K562 (cell line): ENCODE results near the gene TECPR1. TPM values are rescaled to one million over a fixed set of nuclear protein-coding genes. Genes with fewer than 3 reads are reported as not detected.

Experiments used
- ARID3A ChIP-seq: IDR thresholded peaks from 2 replicates; pipeline ENCODE4 v1.6.1; 2012; ENCODE audit warnings: low read depth, low read length, improper control_type of control experiment, borderline replicate concordance
- BCLAF1 ChIP-seq, 2 experiments: fragments of 450-650 bp in 1 of 2; IDR thresholded peaks; 2 replicates each; pipeline ENCODE4 v1.6.1; 2011 to 2017; ENCODE audit warnings: low read depth in 2 of 2, antibody characterized with exemption in 1 of 2, borderline replicate concordance in 1 of 2, low read length in 1 of 2, mild to moderate bottlenecking in 1 of 2, mixed read lengths in 1 of 2; ENCODE audit not compliant: control insufficient read depth in 1 of 2
- CBFA2T3 ChIP-seq: fragments of 450-650 bp; IDR thresholded peaks from 2 replicates; pipeline ENCODE4 v1.6.1; 2017
- CREB3L1 ChIP-seq: fragments of 450-650 bp; IDR thresholded peaks from 2 replicates; pipeline ENCODE4 v1.6.1; 2014; ENCODE audit warnings: low read depth, mild to moderate bottlenecking, moderate library complexity, borderline replicate concordance
- E2F4 ChIP-seq: sonication (generic); formaldehyde crosslinking; IDR thresholded peaks from 2 replicates; pipeline ENCODE4 v1.8.0; 2022; ENCODE audit warnings: mild to moderate bottlenecking, low read depth, missing genetic modification reagents
- FOXO4 ChIP-seq: fragments of 450-650 bp; formaldehyde crosslinking; IDR thresholded peaks from 2 replicates; pipeline ENCODE4 v1.4.0; 2020; ENCODE audit warnings: mild to moderate bottlenecking, moderate library complexity
- HDAC1 ChIP-seq, 2 experiments: fragments of 450-650 bp; IDR thresholded peaks; 2 replicates each; pipeline ENCODE4 v1.6.1; 2016 to 2017; ENCODE audit warnings: inconsistent platforms in 1 of 2, mild to moderate bottlenecking in 1 of 2, moderate library complexity in 1 of 2
- HDAC2 ChIP-seq: fragments of 450-650 bp; IDR thresholded peaks from 2 replicates; pipeline ENCODE4 v1.6.1; 2016; ENCODE audit warnings: mild to moderate bottlenecking
- HLTF ChIP-seq: fragments of 450-650 bp; IDR thresholded peaks from 2 replicates; pipeline ENCODE4 v1.6.1; 2016
- HOMEZ ChIP-seq: fragments of 250-450 bp; sonication (Bioruptor Pico); IDR thresholded peaks from 2 replicates; pipeline ENCODE4 v1.4.0; 2020; ENCODE audit warnings: mild to moderate bottlenecking, moderate library complexity
- MBD2 ChIP-seq: sonication (generic); IDR thresholded peaks from 2 replicates; pipeline ENCODE4 v1.6.1; 2016; ENCODE audit warnings: low read depth, borderline replicate concordance
- NR1H2 ChIP-seq: sonication (generic); formaldehyde crosslinking; IDR thresholded peaks from 2 replicates; pipeline ENCODE4 v1.4.0; 2020; ENCODE audit warnings: mild to moderate bottlenecking, missing genetic modification reagents
- PHF8 ChIP-seq: fragments of 200-600 bp; sonication (generic); IDR thresholded peaks from 2 replicates; pipeline ENCODE4 v1.6.1; 2012; ENCODE audit warnings: mixed run types, mild to moderate bottlenecking, inconsistent platforms, low read length, moderate library complexity, borderline replicate concordance
- U2AF1 ChIP-seq: fragments of 200-400 bp; formaldehyde crosslinking; optimal IDR thresholded peaks from 2 replicates; pipeline ENCODE3; 2017; ENCODE audit warnings: mild to moderate bottlenecking, low read depth, low read length, moderate library complexity
- XRCC5 ChIP-seq: fragments of 200-400 bp; formaldehyde crosslinking; IDR thresholded peaks from 2 replicates; pipeline ENCODE4 v1.6.1; 2017; ENCODE audit warnings: low read depth, mild to moderate bottlenecking, low read length
- polyA plus RNA-seq, 8 experiments: library from polyadenylated mRNA; depleted of rRNA in 4 of 8; stranded (reverse) in 5 of 8; unstranded in 3 of 8; fragments of >200 nt; fragmentation: Nextera tagmentation in 2 of 8; fragmentation: Illumina TruSeq in 1 of 8; extraction: Ambion mirVana in 2 of 8; extraction: Trizol in 1 of 8; gene quantifications; 2 replicates each; pipeline versions ENCODE4 v1.2.1 to v1.2.3, GENCODE V29; 2011 to 2014; ENCODE audit warnings: inconsistent platforms in 1 of 8, missing spikeins in 1 of 8
- total RNA-seq, 7 experiments: library from RNA; depleted of rRNA in 6 of 7; stranded (reverse); fragments of >200 nt in 6 of 7; fragmentation: Illumina TruSeq in 2 of 7; extraction: Trizol in 2 of 7; gene quantifications; 2 replicates each; pipeline versions ENCODE4 v1.2.1 to v1.2.3, GENCODE V29; 2011 to 2021; ENCODE audit warnings: low replicate concordance in 1 of 7

Gene TECPR1
- total and polyA plus RNA-seq, 9 of the 15 experiments (the other 6 are each of a cell fraction or from before 2014, with no cell fraction given), result 0.17 to 15.0 (median 2.2) TPM

- no peak for TF ChIP-seq CREB3L1
- TF ChIP-seq XRCC5, result no peak
- no peak for TF ChIP-seq ARID3A
- no peak for TF ChIP-seq FOXO4
- TF ChIP-seq E2F4 (CRISPR knock-in tag), result no peak
- peak; percentile 72; the same call in 1 of the 2 replicates for TF ChIP-seq PHF8
- TF ChIP-seq HLTF, result no peak
- TF ChIP-seq HOMEZ (CRISPR knock-in tag), result no peak
- TF ChIP-seq HDAC2, result no peak
- no peak for TF ChIP-seq NR1H2 (CRISPR knock-in tag)
- no peak for TF ChIP-seq CBFA2T3
- no peak for TF ChIP-seq MBD2
- TF ChIP-seq U2AF1, result no peak
- TF ChIP-seq BCLAF1 (IDR thresholded peaks at IDR 0.05; ENCODE audit: borderline replicate concordance in 1 of 2, control insufficient read depth in 1 of 2, low read depth in 2 of 2, low read length in 1 of 2), result no peak
- no peak for TF ChIP-seq HDAC1 (IDR thresholded peaks at IDR 0.05)
Measured at GRCh38 chr7:98252425-98253054, 508 bp upstream of the TECPR1 start (continued).
